PFSK-1 (cell line): ENCODE data around the gene ANKS1A.

Source experiments
- FOXP2 ChIP-seq: optimal IDR thresholded peaks from 2 replicates; pipeline ENCODE3; 2011; ENCODE audit warnings: borderline replicate concordance, control low read depth, inconsistent platforms; ENCODE audit not compliant: insufficient read depth; ENCODE audit errors: extremely low read length, extremely low read depth
- POLR2AphosphoS5 ChIP-seq: IDR thresholded peaks from 2 replicates; pipeline ENCODE4 v1.6.1; 2012; ENCODE audit warnings: low read depth, mild to moderate bottlenecking, control low read depth, low read length, moderate library complexity
- REST ChIP-seq, 2 experiments: IDR thresholded peaks; 2 replicates each; pipeline versions ENCODE4 v1.6.1 to v1.8.0; 2011 to 2012; ENCODE audit warnings: low read depth in 2 of 2, low read length in 2 of 2, control low read depth in 1 of 2, inconsistent platforms in 1 of 2, mild to moderate bottlenecking in 1 of 2, moderate library complexity in 1 of 2; ENCODE audit not compliant: insufficient read depth in 1 of 2
- SIN3A ChIP-seq: IDR thresholded peaks from 2 replicates; pipeline ENCODE4 v1.6.1; 2012; ENCODE audit warnings: mild to moderate bottlenecking, low read length, moderate library complexity, borderline replicate concordance; ENCODE audit not compliant: insufficient read depth
- TAF1 ChIP-seq: IDR thresholded peaks from 2 replicates; pipeline ENCODE4 v1.6.1; 2012; ENCODE audit warnings: low read length, control low read depth, borderline replicate concordance; ENCODE audit not compliant: insufficient read depth

The ANKS1A gene

GRCh38 chr6:34981366-34981765 is 92.3 kb downstream of the ANKS1A start:
- no peak for TF ChIP-seq POLR2AphosphoS5
- TF ChIP-seq REST (IDR thresholded peaks at IDR 0.05; ENCODE audit: insufficient read depth in 1 of 2, low read depth in 2 of 2, low read length in 2 of 2), result no peak
- TF ChIP-seq TAF1, result no peak
- no peak for TF ChIP-seq FOXP2
- no peak for TF ChIP-seq SIN3A

DNA sequence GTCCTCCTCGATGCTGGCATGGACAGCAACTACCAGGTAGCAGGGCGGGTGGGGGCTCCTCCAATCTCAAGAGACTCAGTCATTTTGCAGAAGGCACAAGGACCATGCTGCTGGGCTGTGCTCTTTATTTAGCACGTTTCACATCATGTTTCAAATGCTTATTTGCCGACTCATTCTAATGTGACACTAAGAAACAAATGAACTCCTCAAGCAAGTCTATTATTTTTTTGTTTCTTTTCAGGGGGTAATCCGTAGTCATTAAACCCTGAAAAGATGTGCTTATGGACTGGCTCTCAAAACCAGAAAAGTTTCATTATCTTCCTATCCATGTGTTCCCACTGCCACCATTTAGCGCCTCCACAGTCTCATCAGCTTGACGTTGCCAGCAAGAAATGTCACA is 92.9 kb downstream of the ANKS1A start:
- TF ChIP-seq POLR2AphosphoS5 (no peak), SIN3A (no peak), REST (IDR thresholded peaks at IDR 0.05; ENCODE audit: insufficient read depth in 1 of 2, low read depth in 2 of 2, low read length in 2 of 2) (no peak), FOXP2 (no peak), TAF1 (no peak)

DNA sequence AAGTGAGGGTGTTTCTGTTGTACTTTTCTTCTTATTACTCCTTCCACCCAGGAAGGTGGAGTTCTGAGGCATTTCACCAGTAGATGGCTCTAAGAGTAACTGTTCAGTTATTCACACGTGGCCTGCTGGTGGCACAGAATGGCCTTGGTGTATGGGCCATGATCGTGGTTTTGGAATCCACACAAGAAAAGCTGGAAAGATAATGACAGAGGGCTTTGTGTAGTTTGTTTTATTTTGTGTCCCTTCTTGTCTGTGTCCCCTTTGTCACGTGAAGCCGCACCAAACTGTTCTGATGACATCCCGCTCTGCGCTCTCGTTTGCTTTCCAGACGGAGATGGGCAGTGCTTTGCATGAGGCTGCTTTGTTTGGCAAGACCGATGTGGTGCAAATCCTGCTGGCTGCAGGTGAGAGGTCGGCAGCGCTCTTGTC is 93.4 kb downstream of the ANKS1A start:
- no peak for TF ChIP-seq REST (IDR thresholded peaks at IDR 0.05; ENCODE audit: insufficient read depth in 1 of 2, low read depth in 2 of 2, low read length in 2 of 2)
- TF ChIP-seq TAF1, result no peak
- TF ChIP-seq FOXP2, result no peak
- TF ChIP-seq POLR2AphosphoS5, result no peak
- TF ChIP-seq SIN3A, result no peak

- no peak for TF ChIP-seq FOXP2
- no peak for TF ChIP-seq TAF1
- TF ChIP-seq POLR2AphosphoS5, result no peak
- no peak for TF ChIP-seq REST (IDR thresholded peaks at IDR 0.05; ENCODE audit: insufficient read depth in 1 of 2, low read depth in 2 of 2, low read length in 2 of 2)
- TF ChIP-seq SIN3A, result no peak
Measured at GRCh38 chr6:34984416-34984815, 95.4 kb downstream of the ANKS1A start.

- TF ChIP-seq FOXP2 (no peak), POLR2AphosphoS5 (no peak), REST (IDR thresholded peaks at IDR 0.05; ENCODE audit: insufficient read depth in 1 of 2, low read depth in 2 of 2, low read length in 2 of 2) (no peak), SIN3A (no peak), TAF1 (no peak)
Measured at GRCh38 chr6:34985236-34985635, 96.2 kb downstream of the ANKS1A start.
